ENCODE measurements around the gene TSHR. TPM values are rescaled to one million over a fixed set of nuclear protein-coding genes. Genes with fewer than 3 reads are reported as not detected.

TSHR gene
- total RNA-seq, 2 experiments from 2014 or later = not detected

- no peak overlapping the region for H3K4me3 Mint-ChIP-seq
- Histone ChIP-seq H3K9me3 (ENCODE audit: control insufficient read depth in 1 of 2, insufficient read depth in 1 of 2, low read length in 2 of 2) (no peaks in the 10 kb centered on the region), H3K4me1 (ENCODE audit: insufficient read depth, low read length) (no peaks in the 10 kb centered on the region), H3K4me3 (ENCODE audit: low read length) (no peak overlapping the region), H3K27me3 (ENCODE audit: control insufficient read depth in 1 of 2, insufficient read depth in 2 of 2, low read length in 2 of 2) (no peaks in the 10 kb centered on the region), H3K27ac (ENCODE audit: low read depth in 1 of 2, low read length in 2 of 2) (no peak overlapping the region), H3K36me3 (ENCODE audit: insufficient read depth, low read length) (no peaks in the 10 kb centered on the region)
- no peak overlapping the region for H3K27ac Mint-ChIP-seq
- TF ChIP-seq, protein P1, sequence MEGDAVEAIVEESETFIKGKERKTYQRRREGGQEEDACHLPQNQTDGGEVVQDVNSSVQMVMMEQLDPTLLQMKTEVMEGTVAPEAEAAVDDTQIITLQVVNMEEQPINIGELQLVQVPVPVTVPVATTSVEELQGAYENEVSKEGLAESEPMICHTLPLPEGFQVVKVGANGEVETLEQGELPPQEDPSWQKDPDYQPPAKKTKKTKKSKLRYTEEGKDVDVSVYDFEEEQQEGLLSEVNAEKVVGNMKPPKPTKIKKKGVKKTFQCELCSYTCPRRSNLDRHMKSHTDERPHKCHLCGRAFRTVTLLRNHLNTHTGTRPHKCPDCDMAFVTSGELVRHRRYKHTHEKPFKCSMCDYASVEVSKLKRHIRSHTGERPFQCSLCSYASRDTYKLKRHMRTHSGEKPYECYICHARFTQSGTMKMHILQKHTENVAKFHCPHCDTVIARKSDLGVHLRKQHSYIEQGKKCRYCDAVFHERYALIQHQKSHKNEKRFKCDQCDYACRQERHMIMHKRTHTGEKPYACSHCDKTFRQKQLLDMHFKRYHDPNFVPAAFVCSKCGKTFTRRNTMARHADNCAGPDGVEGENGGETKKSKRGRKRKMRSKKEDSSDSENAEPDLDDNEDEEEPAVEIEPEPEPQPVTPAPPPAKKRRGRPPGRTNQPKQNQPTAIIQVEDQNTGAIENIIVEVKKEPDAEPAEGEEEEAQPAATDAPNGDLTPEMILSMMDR (IDR thresholded peaks at IDR 0.05) = no peak
- H3K36me3 Mint-ChIP-seq (ENCODE audit: low read depth) = no peaks in the 10 kb centered on the region
- CTCF ChIA-PET = no interaction called here
- DNase-seq = no peak
- H3K9me3 Mint-ChIP-seq = no peaks in the 10 kb centered on the region
- no peaks in the 10 kb centered on the region for H3K4me1 Mint-ChIP-seq (ENCODE audit: low read depth)
- no peak for ATAC-seq (ENCODE audit: poor library complexity)
- H3K27me3 Mint-ChIP-seq = no peaks in the 10 kb centered on the region
- POLR2A ChIA-PET = no interaction called here
- intact Hi-C loops (cut with DNase I, micrococcal nuclease) = no loop called here
These were observed 173.8 kb downstream of the TSHR start for GRCh38 chr14:81129242-81129641.

DNA sequence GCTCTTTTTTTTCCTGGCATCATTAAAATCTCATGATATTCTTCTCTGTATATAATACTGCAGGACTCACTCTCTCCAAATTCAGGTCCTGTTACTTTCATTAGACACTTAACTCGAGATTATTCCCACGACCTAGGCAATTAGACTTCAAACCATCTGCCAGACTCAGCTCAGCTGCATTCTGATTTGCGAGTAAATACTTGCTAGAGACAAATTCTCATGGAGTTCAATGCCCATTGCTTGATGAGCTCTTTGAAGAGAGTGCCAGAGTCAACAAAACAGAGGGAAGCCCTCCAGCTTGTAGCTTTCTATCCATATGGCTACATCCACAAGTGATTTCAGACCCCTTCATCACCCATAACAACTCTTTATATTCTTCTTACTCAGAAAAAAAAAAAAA is 177.0 kb downstream of the TSHR start:
- DNase-seq = no peak
- Histone ChIP-seq H3K4me1 (ENCODE audit: insufficient read depth, low read length) (no peaks in the 10 kb centered on the region), H3K9me3 (ENCODE audit: control insufficient read depth in 1 of 2, insufficient read depth in 1 of 2, low read length in 2 of 2) (no peaks in the 10 kb centered on the region), H3K36me3 (ENCODE audit: insufficient read depth, low read length) (no peaks in the 10 kb centered on the region), H3K27me3 (ENCODE audit: control insufficient read depth in 1 of 2, insufficient read depth in 2 of 2, low read length in 2 of 2) (no peaks in the 10 kb centered on the region), H3K4me3 (ENCODE audit: low read length) (no peak overlapping the region), H3K27ac (ENCODE audit: low read depth in 1 of 2, low read length in 2 of 2) (no peak overlapping the region)
- Mint-ChIP-seq H3K4me1 (ENCODE audit: low read depth) (no peaks in the 10 kb centered on the region), H3K9me3 (no peaks in the 10 kb centered on the region), H3K4me3 (no peak overlapping the region), H3K27ac (no peak overlapping the region), H3K27me3 (no peaks in the 10 kb centered on the region), H3K36me3 (ENCODE audit: low read depth) (no peaks in the 10 kb centered on the region)
- intact Hi-C loops (cut with DNase I, micrococcal nuclease) = no loop called here
- ATAC-seq (ENCODE audit: poor library complexity) = no peak
- POLR2A ChIA-PET = no interaction called here
- CTCF ChIA-PET = no interaction called here
- TF ChIP-seq, protein P1 (IDR thresholded peaks at IDR 0.05) = no peak

- Mint-ChIP-seq H3K27me3 (no peaks in the 10 kb centered on the region), H3K9me3 (no peaks in the 10 kb centered on the region), H3K36me3 (ENCODE audit: low read depth) (no peaks in the 10 kb centered on the region), H3K27ac (no peak overlapping the region), H3K4me3 (no peak overlapping the region), H3K4me1 (ENCODE audit: low read depth) (no peaks in the 10 kb centered on the region)
- no peaks in the 10 kb centered on the region for H3K36me3 ChIP-seq (ENCODE audit: insufficient read depth, low read length)
- intact Hi-C loops (cut with DNase I, micrococcal nuclease) = no loop called here
- no peak for ATAC-seq (ENCODE audit: poor library complexity)
- H3K27ac ChIP-seq (ENCODE audit: low read depth in 1 of 2, low read length in 2 of 2) = no peak overlapping the region
- TF ChIP-seq, protein P1 (IDR thresholded peaks at IDR 0.05) = no peak
- H3K9me3 ChIP-seq (ENCODE audit: control insufficient read depth in 1 of 2, insufficient read depth in 1 of 2, low read length in 2 of 2) = no peaks in the 10 kb centered on the region
- no peaks in the 10 kb centered on the region for H3K27me3 ChIP-seq (ENCODE audit: control insufficient read depth in 1 of 2, insufficient read depth in 2 of 2, low read length in 2 of 2)
- H3K4me3 ChIP-seq (ENCODE audit: low read length) = no peak overlapping the region
- POLR2A ChIA-PET = no interaction called here
- DNase-seq = no peak
- CTCF ChIA-PET = no interaction called here
- H3K4me1 ChIP-seq (ENCODE audit: insufficient read depth, low read length) = no peaks in the 10 kb centered on the region
These were observed 178.0 kb downstream of the TSHR start for GRCh38 chr14:81133400-81133799.

Data from CD4-positive, alpha-beta T cell (primary cell).